GM08714 (cell line): ENCODE results near the gene NCKAP5.

Experiments used
- H3K4me3 ChIP-seq: fragments of 200-500 bp; sonication (Bioruptor generic); 2 replicates; pipeline ENCODE4 v1.5.1; 2014; ENCODE audit warnings: mild to moderate bottlenecking, low read length, inconsistent platforms
- ZNF274 ChIP-seq: IDR thresholded peaks from 2 replicates; pipeline ENCODE4 v1.6.1; 2012; ENCODE audit warnings: mild to moderate bottlenecking, low read depth, low read length

Gene NCKAP5

GRCh38 chr2:133453032-133453431 is 115.2 kb downstream of the NCKAP5 start:
- TF ChIP-seq ZNF274, result no peak
- no peak overlapping the region for H3K4me3 ChIP-seq

- H3K4me3 ChIP-seq, result no peak overlapping the region
- TF ChIP-seq ZNF274, result no peak
These were observed 115.7 kb downstream of the NCKAP5 start for GRCh38 chr2:133452583-133452982.

GRCh38 chr2:133452146-133452545 is 116.1 kb downstream of the NCKAP5 start:
- no peak for TF ChIP-seq ZNF274
- H3K4me3 ChIP-seq, result no peak overlapping the region

- no peak for TF ChIP-seq ZNF274
- H3K4me3 ChIP-seq, result no peak overlapping the region
These were observed 120.1 kb downstream of the NCKAP5 start for GRCh38 chr2:133448195-133448594.

GRCh38 chr2:133447303-133447702 is 121.0 kb downstream of the NCKAP5 start:
- no peak for TF ChIP-seq ZNF274

GRCh38 chr2:133444465-133444864 is 123.8 kb downstream of the NCKAP5 start:
- TF ChIP-seq ZNF274, result no peak
- no peak overlapping the region for H3K4me3 ChIP-seq

More at GRCh38 chr2:133447303-133447702, 121.0 kb downstream of the NCKAP5 start:
- no peak overlapping the region for H3K4me3 ChIP-seq

GRCh38 chr2:133442393-133442792 is 125.9 kb downstream of the NCKAP5 start:
- no peak overlapping the region for H3K4me3 ChIP-seq
- no peak for TF ChIP-seq ZNF274

- H3K4me3 ChIP-seq, result no peak overlapping the region
- TF ChIP-seq ZNF274, result no peak
These were observed 128.7 kb downstream of the NCKAP5 start for GRCh38 chr2:133439565-133439920.

GRCh38 chr2:133438848-133439564 is 129.3 kb downstream of the NCKAP5 start:
- H3K4me3 ChIP-seq, result no peak overlapping the region
- no peak for TF ChIP-seq ZNF274

- no peak for TF ChIP-seq ZNF274
- H3K4me3 ChIP-seq, result no peak overlapping the region
These were observed 130.2 kb downstream of the NCKAP5 start for GRCh38 chr2:133438026-133438425.

- no peak for TF ChIP-seq ZNF274
- no peak overlapping the region for H3K4me3 ChIP-seq
These were observed 130.8 kb downstream of the NCKAP5 start for GRCh38 chr2:133437492-133437891.

- no peak overlapping the region for H3K4me3 ChIP-seq
- no peak for TF ChIP-seq ZNF274
These were observed 133.1 kb downstream of the NCKAP5 start for GRCh38 chr2:133434959-133435668.

- no peak overlapping the region for H3K4me3 ChIP-seq
- no peak for TF ChIP-seq ZNF274
These were observed 134.5 kb downstream of the NCKAP5 start for GRCh38 chr2:133433455-133434451.

- no peak overlapping the region for H3K4me3 ChIP-seq
These were observed 135.5 kb downstream of the NCKAP5 start for GRCh38 chr2:133432778-133433177.

More at GRCh38 chr2:133432778-133433177, 135.5 kb downstream of the NCKAP5 start:
- no peak for TF ChIP-seq ZNF274
